GM12878 (cell line): ENCODE results near the gene NMNAT3. TPM values are rescaled to one million over a fixed set of nuclear protein-coding genes. Genes with fewer than 3 reads are reported as not detected.

Source experiments
- ATAC-seq: fragments of 200-7000 bp; cut with Tn5 transposase; 3 replicates; pipeline ENCODE4 v1.9.1; 2020; ENCODE audit warnings: mild to moderate bottlenecking, moderate library complexity
- BruUV-seq: library from RNA; stranded (reverse); fragments of 400-500 nt; replicated peaks from 2 replicates; lab custom pipeline; 2021; lab: Mats Ljungman, UMichigan
- CTCF ChIA-PET: fragments of 300-600 bp; sonication (Branson Sonifier 250); formaldehyde crosslinking; extraction: SDS; loops from one replicate; lab custom pipeline; 2021; ENCODE audit warnings: inconsistent platforms; lab: Yijun Ruan, JAX
- POLR2A ChIA-PET: fragments of 350-600 bp; formaldehyde crosslinking; extraction: SDS; loops from one replicate; lab custom pipeline; 2021; ENCODE audit warnings: inconsistent platforms; lab: Charles Lee
- RAD21 ChIA-PET: fragments of 300-600 bp; sonication (Branson Sonifier 250); formaldehyde crosslinking; loops from one replicate; lab custom pipeline; 2023; ENCODE audit warnings: antibody characterized with exemption; ENCODE audit not compliant: unreplicated experiment; lab: Charles Lee
- SMC1A ChIA-PET: fragments of 300-600 bp; sonication (Branson Sonifier 250); formaldehyde crosslinking; loops from one replicate; lab custom pipeline; 2023; ENCODE audit not compliant: unreplicated experiment, uncharacterized antibody; lab: Charles Lee
- DNase-seq: peaks from one replicate; pipeline ENCODE4 v3.0.0-alpha.2; 2011; ENCODE audit warnings: low read depth, low spot score
- FAIRE-seq: peaks from 3 replicates; lab custom pipeline; 2011; peaks lifted over from hg19 to GRCh38; lab: Jason Lieb, UNC
- H2AFZ ChIP-seq: 2 replicates; pipeline ENCODE4 v1.6.0; 2011; ENCODE audit warnings: low read depth, low read length, control low read depth; ENCODE audit not compliant: control insufficient read depth
- H3K27ac ChIP-seq: 2 replicates; pipeline ENCODE4 v1.5.1; 2011; ENCODE audit warnings: control low read depth; ENCODE audit not compliant: control insufficient read depth, insufficient read depth
- H3K27me3 ChIP-seq, 2 experiments: replicated peaks in 1 of 2; 2 replicates each; pipeline versions ENCODE4 v1.6.0 to v1.6.1; 2011; ENCODE audit warnings: low read length in 1 of 2; ENCODE audit not compliant: control insufficient read depth in 2 of 2, insufficient read depth in 2 of 2
- H3K36me3 ChIP-seq, 2 experiments: 2 replicates each; pipeline ENCODE4 v1.5.1; 2011; ENCODE audit warnings: low read length in 1 of 2; ENCODE audit not compliant: control insufficient read depth in 2 of 2, insufficient read depth in 2 of 2
- H3K4me1 ChIP-seq: 2 replicates; pipeline ENCODE4 v1.6.1; 2011; ENCODE audit warnings: mild to moderate bottlenecking, low read length, moderate library complexity, mixed read lengths; ENCODE audit not compliant: control insufficient read depth, insufficient read depth
- H3K4me2 ChIP-seq: 2 replicates; pipeline ENCODE4 v1.6.0; 2011; ENCODE audit warnings: control low read depth; ENCODE audit not compliant: control insufficient read depth, insufficient read depth
- H3K4me3 ChIP-seq: fragments of 200-600 bp; sonication (generic); 2 replicates; pipeline ENCODE4 v1.5.1; 2016
- H3K79me2 ChIP-seq: 2 replicates; pipeline ENCODE4 v1.6.0; 2011; ENCODE audit warnings: low read length; ENCODE audit not compliant: control insufficient read depth, insufficient read depth
- H3K9ac ChIP-seq: 2 replicates; pipeline ENCODE4 v1.8.0; 2011; ENCODE audit warnings: low read length, control low read depth, mixed read lengths; ENCODE audit not compliant: control insufficient read depth, insufficient read depth
- H3K9me3 ChIP-seq: replicated peaks from 3 replicates; pipeline ENCODE4 v1.5.1; 2011; ENCODE audit warnings: mild to moderate bottlenecking, low read length; ENCODE audit not compliant: control insufficient read depth, insufficient read depth
- H4K20me1 ChIP-seq: 2 replicates; pipeline ENCODE4 v1.6.0; 2011; ENCODE audit not compliant: control insufficient read depth, insufficient read depth
- ATF2 ChIP-seq: IDR thresholded peaks from 2 replicates; pipeline ENCODE4 v1.6.1; 2012; ENCODE audit warnings: low read length, inconsistent platforms
- CBFB ChIP-seq: IDR thresholded peaks from 2 replicates; pipeline ENCODE4 v1.6.1; 2016; ENCODE audit warnings: antibody characterized with exemption, low read depth
- CEBPB ChIP-seq, 2 experiments: fragments of 150-350 bp in 1 of 2; IDR thresholded peaks; 2 replicates each; pipeline ENCODE4 v1.6.1; 2012 to 2014; ENCODE audit warnings: low read depth in 2 of 2, low read length in 2 of 2, borderline replicate concordance in 1 of 2, inconsistent platforms in 1 of 2
- EP300 ChIP-seq, 2 experiments: fragments of 150-350 bp in 1 of 2; IDR thresholded peaks; 2 replicates each; pipeline ENCODE4 v1.6.1; 2011 to 2012; ENCODE audit warnings: low read depth in 2 of 2, low read length in 2 of 2, borderline replicate concordance in 1 of 2, improper control_type of control experiment in 1 of 2, inconsistent platforms in 1 of 2; ENCODE audit not compliant: control insufficient read depth in 1 of 2
- JUNB ChIP-seq: IDR thresholded peaks from 2 replicates; pipeline ENCODE4 v1.6.1; 2016; ENCODE audit warnings: antibody characterized with exemption, mild to moderate bottlenecking
- KLF5 ChIP-seq: fragments of 450-650 bp; IDR thresholded peaks from 2 replicates; pipeline ENCODE4 v1.6.1; 2014; ENCODE audit warnings: mild to moderate bottlenecking; ENCODE audit not compliant: partially characterized antibody
- NBN ChIP-seq: fragments of 450-650 bp; IDR thresholded peaks from 2 replicates; pipeline ENCODE4 v1.6.1; 2016
- NFIC ChIP-seq: IDR thresholded peaks from 2 replicates; pipeline ENCODE4 v1.6.1; 2012; ENCODE audit warnings: low read depth, mild to moderate bottlenecking, inconsistent platforms, low read length, moderate library complexity
- NKRF ChIP-seq: fragments of 450-650 bp; conservative IDR thresholded peaks from 2 replicates; pipeline ENCODE4 v1.6.1; 2017; ENCODE audit warnings: mild to moderate bottlenecking, moderate library complexity
- NR2F1 ChIP-seq: fragments of 450-650 bp; conservative IDR thresholded peaks from 2 replicates; pipeline ENCODE4 v1.6.1; 2017; ENCODE audit warnings: mild to moderate bottlenecking
- SMC3 ChIP-seq: IDR thresholded peaks from 2 replicates; pipeline ENCODE4 v1.6.1; 2011; ENCODE audit warnings: low read length, improper control_type of control experiment, borderline replicate concordance
- SRF ChIP-seq, 2 experiments: IDR thresholded peaks; 2 replicates each; pipeline ENCODE4 v1.6.1; 2011; ENCODE audit warnings: low read depth in 2 of 2, low read length in 2 of 2, mild to moderate bottlenecking in 1 of 2, moderate library complexity in 1 of 2
- SUPT20H ChIP-seq: IDR thresholded peaks from 2 replicates; pipeline ENCODE4 v1.6.1; 2011; ENCODE audit warnings: low read depth, mild to moderate bottlenecking, low read length, moderate library complexity, borderline replicate concordance; ENCODE audit not compliant: control insufficient read depth
- TCF3 ChIP-seq: IDR thresholded peaks from 2 replicates; pipeline ENCODE4 v1.6.1; 2012; ENCODE audit warnings: low read depth, mild to moderate bottlenecking, low read length, borderline replicate concordance; ENCODE audit not compliant: insufficient read depth
- ZBTB11 ChIP-seq: fragments of 450-650 bp; formaldehyde crosslinking; IDR thresholded peaks from 2 replicates; pipeline ENCODE4 v1.5.0; 2022; ENCODE audit warnings: mild to moderate bottlenecking, missing genetic modification characterization
- ZNF207 ChIP-seq: fragments of 450-650 bp; IDR thresholded peaks from 2 replicates; pipeline ENCODE4 v1.6.1; 2014; ENCODE audit warnings: antibody characterized with exemption, mild to moderate bottlenecking, borderline replicate concordance
- WGBS: methylation state at CpG from one replicate; pipeline ENCODE4 v1.1.6; 2016; ENCODE audit warnings: low lambda C conversion rate; ENCODE audit not compliant: insufficient replicate concordance, insufficient coverage; ENCODE audit errors: missing lambda C conversion rate; 5-methylcytosine and 5-hydroxymethylcytosine counted together
- in situ Hi-C: fragments of 300-500 bp; cut with MboI; formaldehyde crosslinking; loops from 9 replicates; pipeline ENCODE4 v1.14.3; 2018; ENCODE audit warnings: mixed read lengths
- intact Hi-C: fragments of 100-400 bp; cut with micrococcal nuclease; formaldehyde crosslinking; loops from one replicate; pipeline ENCODE4 v1.14.2; 2022; ENCODE audit not compliant: unreplicated experiment
- polyA plus RNA-seq, 11 experiments: library from polyadenylated mRNA; depleted of rRNA in 4 of 11; unstranded in 6 of 11; stranded (reverse) in 5 of 11; fragments of >200 nt; fragmentation: Nextera tagmentation in 4 of 11; fragmentation: Illumina TruSeq in 1 of 11; extraction: Ambion mirVana in 4 of 11; extraction: Trizol in 1 of 11; gene quantifications; 1 replicate in 1 of 11; 2 replicates in 10 of 11; pipeline versions ENCODE4 v1.2.1 to v1.2.3, GENCODE V29; 2011 to 2016; ENCODE audit warnings: inconsistent platforms in 2 of 11, missing spikeins in 2 of 11, low read depth in 1 of 11
- total RNA-seq, 4 experiments: library from RNA; depleted of rRNA in 3 of 4; stranded (reverse); fragments of >200 nt in 3 of 4; fragmentation: Illumina TruSeq in 1 of 4; extraction: Trizol in 1 of 4; gene quantifications; 2 replicates each; pipeline versions ENCODE4 v1.2.1 to v1.2.3, GENCODE V29; 2013 to 2021

NMNAT3 gene
- total and polyA plus RNA-seq, 10 of the 15 experiments (the other 5 are each of a cell fraction or from before 2014, with no cell fraction given), result under 0.01 to 0.92 (median 0.08) TPM; not detected in 4

GRCh38 chr3:139602003-139602402 is 75.8 kb downstream of the NMNAT3 start (continued):
- TF ChIP-seq NR2F1 (no peak), ZNF207 (no peak), NBN (no peak), SMC3 (no peak), NKRF (no peak), CBFB (no peak)
- TF ChIP-seq, all 136 proteins: peak for 0

- FAIRE-seq, result no peak
- ChIA-PET CTCF (no interaction called here), SMC1A (no interaction called here), RAD21 (no interaction called here), POLR2A (no interaction called here)
- no peak overlapping the region for H3K9ac ChIP-seq
- BruUV-seq, result no TSS peak
- no peaks in the 10 kb centered on the region for H3K4me1 ChIP-seq
- in situ Hi-C loops (no loop called here), intact Hi-C loops (no loop called here)
- H3K27me3 ChIP-seq, result no peaks in the 10 kb centered on the region
- no peak overlapping the region for H3K4me3 ChIP-seq
- no peak for ATAC-seq
- WGBS, result 25% methylated on average over 5 of the region's 5 CpGs
- no peak for DNase-seq
- H3K36me3 ChIP-seq, result no peaks in the 10 kb centered on the region
- no peaks in the 10 kb centered on the region for H3K9me3 ChIP-seq
- no peaks in the 10 kb centered on the region for H3K79me2 ChIP-seq
- H2AFZ ChIP-seq, result no peak overlapping the region
- H3K4me2 ChIP-seq, result no peak overlapping the region
- no peak overlapping the region for H3K27ac ChIP-seq
- H4K20me1 ChIP-seq, result no peaks in the 10 kb centered on the region
- no peak for TF ChIP-seq NFIC
- TF ChIP-seq JUNB, result no peak
- no peak for TF ChIP-seq ATF2
- TF ChIP-seq ZBTB11 (CRISPR knock-in tag), result no peak
- TF ChIP-seq CEBPB (IDR thresholded peaks at IDR 0.05; ENCODE audit: borderline replicate concordance in 1 of 2, low read depth in 2 of 2, low read length in 2 of 2), result no peak
- no peak for TF ChIP-seq EP300 (IDR thresholded peaks at IDR 0.05; ENCODE audit: borderline replicate concordance in 1 of 2, control insufficient read depth in 1 of 2, low read depth in 2 of 2, low read length in 2 of 2)
- no peak for TF ChIP-seq TCF3
- no peak for TF ChIP-seq SRF (IDR thresholded peaks at IDR 0.05; ENCODE audit: low read depth in 2 of 2, low read length in 2 of 2)
- no peak for TF ChIP-seq KLF5
- no peak for TF ChIP-seq SUPT20H
Observed at GRCh38 chr3:139601191-139601961, 76.4 kb downstream of the NMNAT3 start.
